Astrocyte (in vitro differentiated cells and primary cell): ENCODE measurements around the gene CEP250. TPM values are rescaled to one million over a fixed set of nuclear protein-coding genes. Genes with fewer than 3 reads are reported as not detected.

Experiments
- DNase-seq: peaks from one replicate; pipeline ENCODE4 v3.0.0-alpha.2; 2010; ENCODE audit warnings: low read depth
- FAIRE-seq: peaks from 2 replicates; lab custom pipeline; 2011; peaks lifted over from hg19 to GRCh38; lab: Jason Lieb, UNC
- H2AFZ ChIP-seq: 2 replicates; pipeline ENCODE4 v1.6.0; 2012; ENCODE audit warnings: low read depth, low read length, inconsistent platforms
- H3K27ac ChIP-seq: 2 replicates; pipeline ENCODE4 v1.5.1; 2011; ENCODE audit warnings: low read depth, low read length, inconsistent platforms
- H3K27me3 ChIP-seq: 2 replicates; pipeline ENCODE4 v1.6.0; 2011; ENCODE audit warnings: low read length, inconsistent platforms; ENCODE audit not compliant: insufficient read depth
- H3K36me3 ChIP-seq: 2 replicates; pipeline ENCODE4 v1.5.1; 2011; ENCODE audit warnings: low read length, inconsistent platforms; ENCODE audit not compliant: insufficient read depth
- H3K4me1 ChIP-seq: 2 replicates; pipeline ENCODE4 v1.5.1; 2011; ENCODE audit warnings: low read length, inconsistent platforms; ENCODE audit not compliant: insufficient read depth
- H3K4me2 ChIP-seq: 2 replicates; pipeline ENCODE4 v1.6.0; 2012; ENCODE audit warnings: low read length, inconsistent platforms
- H3K4me3 ChIP-seq: 2 replicates; pipeline ENCODE4 v1.5.1; 2011; ENCODE audit warnings: low read depth, mild to moderate bottlenecking, low read length, inconsistent platforms; ENCODE audit not compliant: insufficient read depth
- H3K79me2 ChIP-seq: 2 replicates; pipeline ENCODE4 v1.6.0; 2012; ENCODE audit warnings: mild to moderate bottlenecking, low read length, inconsistent platforms; ENCODE audit not compliant: insufficient read depth
- H3K9ac ChIP-seq: 2 replicates; pipeline ENCODE4 v1.6.0; 2012; ENCODE audit warnings: mild to moderate bottlenecking, low read length, inconsistent platforms
- H3K9me3 ChIP-seq: 2 replicates; pipeline ENCODE4 v1.5.1; 2012; ENCODE audit warnings: low read depth, mild to moderate bottlenecking, low read length, inconsistent platforms; ENCODE audit not compliant: insufficient read depth
- H4K20me1 ChIP-seq: 2 replicates; pipeline ENCODE4 v1.6.0; 2012; ENCODE audit warnings: low read length, inconsistent platforms; ENCODE audit not compliant: insufficient read depth
- H3K27ac Mint-ChIP-seq: one replicate; pipeline ENCODE4 v1.8.0; 2021; ENCODE audit warnings: mild to moderate bottlenecking, mixed read lengths; ENCODE audit not compliant: unreplicated experiment
- H3K27me3 Mint-ChIP-seq: one replicate; pipeline ENCODE4 v1.8.0; 2021; ENCODE audit warnings: low read depth, mixed read lengths; ENCODE audit not compliant: unreplicated experiment
- H3K36me3 Mint-ChIP-seq: one replicate; pipeline ENCODE4 v1.8.0; 2021; ENCODE audit warnings: low read depth, mixed read lengths; ENCODE audit not compliant: unreplicated experiment
- H3K4me1 Mint-ChIP-seq: one replicate; pipeline ENCODE4 v1.8.0; 2021; ENCODE audit warnings: low read depth, mixed read lengths; ENCODE audit not compliant: unreplicated experiment
- H3K4me3 Mint-ChIP-seq: one replicate; pipeline ENCODE4 v1.8.0; 2021; ENCODE audit warnings: mild to moderate bottlenecking, moderate library complexity, mixed read lengths; ENCODE audit not compliant: unreplicated experiment
- H3K9me3 Mint-ChIP-seq: one replicate; pipeline ENCODE4 v1.8.0; 2021; ENCODE audit warnings: mild to moderate bottlenecking, mixed read lengths; ENCODE audit not compliant: unreplicated experiment
- CTCF ChIP-seq: IDR thresholded peaks from 2 replicates; pipeline ENCODE4 v1.5.1; 2011; ENCODE audit warnings: low read depth, mild to moderate bottlenecking, inconsistent platforms, low read length, moderate library complexity; ENCODE audit not compliant: insufficient read depth
- EZH2 ChIP-seq: IDR thresholded peaks from 2 replicates; pipeline ENCODE4 v1.6.1; 2012; ENCODE audit warnings: mild to moderate bottlenecking, low read length, inconsistent platforms; ENCODE audit not compliant: insufficient read depth
- total RNA-seq: library from RNA; stranded (reverse); gene quantifications from 2 replicates; pipeline ENCODE4 v1.2.1, GENCODE V29; 2021

CEP250 gene
- total RNA-seq, 1 donor from 2014 or later = 107 TPM

- no peak overlapping the region for H3K27ac Mint-ChIP-seq
Observed at GRCh38 chr20:35474303-35474871, 19.0 kb downstream of the CEP250 start.

DNA sequence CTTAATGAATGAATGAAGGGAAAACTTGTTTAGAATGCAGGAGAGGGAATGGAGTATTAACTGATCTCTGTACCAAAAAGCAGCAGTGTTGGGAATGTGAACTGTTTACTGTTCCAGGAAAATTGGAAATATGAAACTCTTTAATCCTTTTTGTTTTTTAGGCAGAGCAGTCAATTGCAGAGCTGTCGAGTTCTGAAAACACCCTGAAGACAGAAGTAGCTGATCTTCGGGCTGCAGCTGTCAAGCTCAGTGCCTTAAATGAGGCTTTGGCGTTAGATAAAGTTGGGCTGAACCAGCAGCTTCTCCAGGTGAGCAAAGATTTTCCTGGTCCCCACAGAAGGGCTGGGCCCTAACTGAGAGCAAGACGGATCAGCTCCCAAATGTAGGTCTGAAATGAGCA, 20.9 kb downstream of the CEP250 start:
- FAIRE-seq = no peak
- no peak overlapping the region for H2AFZ ChIP-seq
- H3K9ac ChIP-seq = no peak overlapping the region
- H3K27me3 Mint-ChIP-seq = no peaks in the 10 kb centered on the region
- no peak overlapping the region for H3K4me2 ChIP-seq
- no peaks in the 10 kb centered on the region for H3K4me1 ChIP-seq
- peaks cover 63% of the 10 kb centered on the region for H3K36me3 ChIP-seq
- TF ChIP-seq EZH2 (no peak), CTCF (no peak)
- H3K9me3 Mint-ChIP-seq = no peaks in the 10 kb centered on the region
- no peak overlapping the region for H3K27ac ChIP-seq
- no peak for DNase-seq
- no peaks in the 10 kb centered on the region for H3K79me2 ChIP-seq
- H3K4me3 Mint-ChIP-seq = no peak overlapping the region
- H3K27ac Mint-ChIP-seq = no peak overlapping the region
- no peaks in the 10 kb centered on the region for H4K20me1 ChIP-seq
- H3K27me3 ChIP-seq = no peaks in the 10 kb centered on the region
- peaks cover 32% of the 10 kb centered on the region for H3K36me3 Mint-ChIP-seq
- no peak overlapping the region for H3K4me3 ChIP-seq
- H3K9me3 ChIP-seq = no peaks in the 10 kb centered on the region
- no peaks in the 10 kb centered on the region for H3K4me1 Mint-ChIP-seq

More at GRCh38 chr20:35474303-35474871, 19.0 kb downstream of the CEP250 start:
- no peak overlapping the region for H3K9ac ChIP-seq
- no peaks in the 10 kb centered on the region for H3K27me3 ChIP-seq
- no peaks in the 10 kb centered on the region for H4K20me1 ChIP-seq
- DNase-seq (no peak), FAIRE-seq (no peak)
- H3K27ac ChIP-seq = no peak overlapping the region
- H3K4me3 ChIP-seq = no peak overlapping the region
- no peaks in the 10 kb centered on the region for H3K4me1 Mint-ChIP-seq
- H3K79me2 ChIP-seq = no peaks in the 10 kb centered on the region
- no peak overlapping the region for H3K4me3 Mint-ChIP-seq
- no peaks in the 10 kb centered on the region for H3K9me3 ChIP-seq
- no peak overlapping the region for H2AFZ ChIP-seq
- TF ChIP-seq CTCF (no peak), EZH2 (no peak)
- H3K27me3 Mint-ChIP-seq = no peaks in the 10 kb centered on the region
- peaks cover 69% of the 10 kb centered on the region for H3K36me3 ChIP-seq
- H3K4me2 ChIP-seq = no peak overlapping the region
- no peaks in the 10 kb centered on the region for H3K9me3 Mint-ChIP-seq
- peaks cover 32% of the 10 kb centered on the region for H3K36me3 Mint-ChIP-seq
- no peaks in the 10 kb centered on the region for H3K4me1 ChIP-seq

- peaks cover 42% of the 10 kb centered on the region for H3K36me3 ChIP-seq
- DNase-seq (no peak), FAIRE-seq (no peak)
- no peak overlapping the region for H3K4me2 ChIP-seq
- H3K27ac Mint-ChIP-seq = no peak overlapping the region
- no peaks in the 10 kb centered on the region for H3K27me3 Mint-ChIP-seq
- H2AFZ ChIP-seq = no peak overlapping the region
- no peak overlapping the region for H3K27ac ChIP-seq
- peaks cover 24% of the 10 kb centered on the region for H3K36me3 Mint-ChIP-seq
- H3K4me3 ChIP-seq = no peak overlapping the region
- no peak overlapping the region for H3K9ac ChIP-seq
- no peaks in the 10 kb centered on the region for H3K79me2 ChIP-seq
- no peak overlapping the region for H3K4me3 Mint-ChIP-seq
- H3K9me3 Mint-ChIP-seq = peaks cover 1% of the 10 kb centered on the region
- no peaks in the 10 kb centered on the region for H3K4me1 ChIP-seq
- TF ChIP-seq CTCF (no peak), EZH2 (no peak)
- no peaks in the 10 kb centered on the region for H3K4me1 Mint-ChIP-seq
- no peaks in the 10 kb centered on the region for H4K20me1 ChIP-seq
- no peaks in the 10 kb centered on the region for H3K9me3 ChIP-seq
- H3K27me3 ChIP-seq = no peaks in the 10 kb centered on the region
Observed at GRCh38 chr20:35478804-35479472, 23.5 kb downstream of the CEP250 start.
